ENCODE measurements around the gene TRHDE.

The TRHDE gene

DNA sequence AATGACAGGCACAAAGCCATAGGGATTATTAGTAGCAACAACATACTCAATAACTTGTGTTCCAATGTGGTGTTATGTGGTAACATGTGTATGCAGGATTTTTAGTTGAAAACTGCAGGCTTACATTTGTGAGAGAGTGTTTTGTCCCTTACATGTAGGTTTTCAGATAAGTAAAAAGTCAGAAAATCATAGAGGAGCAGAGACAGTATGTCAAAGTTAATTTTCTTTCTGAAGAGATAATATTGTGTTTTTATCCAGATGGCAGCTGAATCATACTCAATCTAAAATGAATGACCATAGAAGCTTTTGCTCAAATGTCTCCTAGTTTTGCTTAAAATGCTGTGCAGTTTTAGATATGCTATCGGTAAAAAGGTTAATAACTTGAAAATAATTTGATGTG is 277.0 kb downstream of the TRHDE start:
- ATAC-seq: no peak
- TF ChIP-seq, protein P1, sequence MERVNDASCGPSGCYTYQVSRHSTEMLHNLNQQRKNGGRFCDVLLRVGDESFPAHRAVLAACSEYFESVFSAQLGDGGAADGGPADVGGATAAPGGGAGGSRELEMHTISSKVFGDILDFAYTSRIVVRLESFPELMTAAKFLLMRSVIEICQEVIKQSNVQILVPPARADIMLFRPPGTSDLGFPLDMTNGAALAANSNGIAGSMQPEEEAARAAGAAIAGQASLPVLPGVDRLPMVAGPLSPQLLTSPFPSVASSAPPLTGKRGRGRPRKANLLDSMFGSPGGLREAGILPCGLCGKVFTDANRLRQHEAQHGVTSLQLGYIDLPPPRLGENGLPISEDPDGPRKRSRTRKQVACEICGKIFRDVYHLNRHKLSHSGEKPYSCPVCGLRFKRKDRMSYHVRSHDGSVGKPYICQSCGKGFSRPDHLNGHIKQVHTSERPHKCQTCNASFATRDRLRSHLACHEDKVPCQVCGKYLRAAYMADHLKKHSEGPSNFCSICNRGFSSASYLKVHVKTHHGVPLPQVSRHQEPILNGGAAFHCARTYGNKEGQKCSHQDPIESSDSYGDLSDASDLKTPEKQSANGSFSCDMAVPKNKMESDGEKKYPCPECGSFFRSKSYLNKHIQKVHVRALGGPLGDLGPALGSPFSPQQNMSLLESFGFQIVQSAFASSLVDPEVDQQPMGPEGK (CRISPR knock-in tag; IDR thresholded peaks at IDR 0.05; ENCODE audit: borderline replicate concordance): no peak
- no peak for TF ChIP-seq ZNF8 (CRISPR knock-in tag; IDR thresholded peaks at IDR 0.05)
- TF ChIP-seq, protein P2, sequence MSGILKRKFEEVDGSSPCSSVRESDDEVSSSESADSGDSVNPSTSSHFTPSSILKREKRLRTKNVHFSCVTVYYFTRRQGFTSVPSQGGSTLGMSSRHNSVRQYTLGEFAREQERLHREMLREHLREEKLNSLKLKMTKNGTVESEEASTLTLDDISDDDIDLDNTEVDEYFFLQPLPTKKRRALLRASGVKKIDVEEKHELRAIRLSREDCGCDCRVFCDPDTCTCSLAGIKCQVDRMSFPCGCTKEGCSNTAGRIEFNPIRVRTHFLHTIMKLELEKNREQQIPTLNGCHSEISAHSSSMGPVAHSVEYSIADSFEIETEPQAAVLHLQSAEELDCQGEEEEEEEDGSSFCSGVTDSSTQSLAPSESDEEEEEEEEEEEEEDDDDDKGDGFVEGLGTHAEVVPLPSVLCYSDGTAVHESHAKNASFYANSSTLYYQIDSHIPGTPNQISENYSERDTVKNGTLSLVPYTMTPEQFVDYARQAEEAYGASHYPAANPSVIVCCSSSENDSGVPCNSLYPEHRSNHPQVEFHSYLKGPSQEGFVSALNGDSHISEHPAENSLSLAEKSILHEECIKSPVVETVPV (CRISPR knock-in tag; IDR thresholded peaks at IDR 0.05): no peak
- TF ChIP-seq, protein P3, sequence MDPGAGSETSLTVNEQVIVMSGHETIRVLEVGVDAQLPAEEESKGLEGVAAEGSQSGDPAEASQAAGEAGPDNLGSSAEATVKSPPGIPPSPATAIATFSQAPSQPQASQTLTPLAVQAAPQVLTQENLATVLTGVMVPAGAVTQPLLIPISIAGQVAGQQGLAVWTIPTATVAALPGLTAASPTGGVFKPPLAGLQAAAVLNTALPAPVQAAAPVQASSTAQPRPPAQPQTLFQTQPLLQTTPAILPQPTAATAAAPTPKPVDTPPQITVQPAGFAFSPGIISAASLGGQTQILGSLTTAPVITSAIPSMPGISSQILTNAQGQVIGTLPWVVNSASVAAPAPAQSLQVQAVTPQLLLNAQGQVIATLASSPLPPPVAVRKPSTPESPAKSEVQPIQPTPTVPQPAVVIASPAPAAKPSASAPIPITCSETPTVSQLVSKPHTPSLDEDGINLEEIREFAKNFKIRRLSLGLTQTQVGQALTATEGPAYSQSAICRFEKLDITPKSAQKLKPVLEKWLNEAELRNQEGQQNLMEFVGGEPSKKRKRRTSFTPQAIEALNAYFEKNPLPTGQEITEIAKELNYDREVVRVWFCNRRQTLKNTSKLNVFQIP (CRISPR knock-in tag; IDR thresholded peaks at IDR 0.05; ENCODE audit: borderline replicate concordance, low read depth): no peak
- TF ChIP-seq ARNTL (CRISPR knock-in tag; IDR thresholded peaks at IDR 0.05; ENCODE audit: borderline replicate concordance, low read depth): no peak
- TF ChIP-seq ZNF70 (CRISPR knock-in tag; IDR thresholded peaks at IDR 0.05): no peak
- no peak for TF ChIP-seq BACH2 (CRISPR knock-in tag; IDR thresholded peaks at IDR 0.05; ENCODE audit: borderline replicate concordance)
- TF ChIP-seq ZFP3 (CRISPR knock-in tag; IDR thresholded peaks at IDR 0.05): no peak
- no peak for TF ChIP-seq ESRRG (CRISPR knock-in tag; IDR thresholded peaks at IDR 0.05)
- no peak for TF ChIP-seq OSR1 (CRISPR knock-in tag; IDR thresholded peaks at IDR 0.05)
- no peak for TF ChIP-seq ZFP30 (CRISPR knock-in tag; IDR thresholded peaks at IDR 0.05)
- no peak for TF ChIP-seq CSDC2 (CRISPR knock-in tag; IDR thresholded peaks at IDR 0.05)
- TF ChIP-seq PPARA (CRISPR knock-in tag; IDR thresholded peaks at IDR 0.05; ENCODE audit: borderline replicate concordance): no peak
- TF ChIP-seq SNAI2 (CRISPR knock-in tag; IDR thresholded peaks at IDR 0.05): no peak
- no peak for TF ChIP-seq GLIS3 (CRISPR knock-in tag; IDR thresholded peaks at IDR 0.05)

DNA sequence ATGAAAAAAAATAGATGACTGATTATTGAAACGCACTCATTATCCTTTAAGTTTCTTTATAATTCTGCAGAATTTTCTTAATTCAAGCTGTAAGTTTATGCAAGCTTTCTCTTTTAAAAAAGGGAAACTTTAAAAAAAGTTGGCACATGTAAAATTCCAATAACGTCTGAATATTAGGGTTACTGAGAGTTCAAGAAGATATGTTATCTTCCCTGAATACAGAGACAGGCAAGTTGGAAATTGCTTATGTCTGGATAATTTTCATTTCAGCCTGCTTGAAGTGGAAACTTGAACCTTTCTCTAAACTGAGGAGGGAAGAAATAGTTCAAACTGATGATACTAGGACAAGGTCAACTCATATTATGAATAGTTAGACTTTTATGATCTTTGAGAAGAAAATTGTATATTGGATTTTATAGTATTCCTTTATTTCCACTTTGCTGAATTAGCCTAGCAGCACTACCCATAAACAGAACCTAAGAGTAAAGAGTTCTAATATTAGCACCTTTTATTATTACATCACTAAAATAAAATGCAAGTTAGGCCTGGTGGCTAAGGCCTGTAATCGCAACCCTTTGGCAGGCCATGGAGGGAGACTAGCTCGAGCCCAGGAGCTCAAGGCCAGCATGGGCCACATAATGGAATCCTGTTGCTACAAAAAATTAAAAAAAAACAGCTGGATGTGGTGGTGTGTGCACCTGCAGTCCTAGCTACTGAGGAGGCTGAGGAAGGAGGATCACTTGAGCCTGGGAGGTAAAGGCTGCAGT is 288.0 kb downstream of the TRHDE start:
- TF ChIP-seq PPARA (CRISPR knock-in tag; IDR thresholded peaks at IDR 0.05; ENCODE audit: borderline replicate concordance) (no peak), SNAI2 (CRISPR knock-in tag; IDR thresholded peaks at IDR 0.05) (no peak), ZNF70 (CRISPR knock-in tag; IDR thresholded peaks at IDR 0.05) (no peak), TOX (CRISPR knock-in tag; IDR thresholded peaks at IDR 0.05; ENCODE audit: borderline replicate concordance) (no peak), GLIS3 (CRISPR knock-in tag; IDR thresholded peaks at IDR 0.05) (no peak), ZNF8 (CRISPR knock-in tag; IDR thresholded peaks at IDR 0.05) (no peak), ZFP3 (CRISPR knock-in tag; IDR thresholded peaks at IDR 0.05) (no peak), ZFP30 (CRISPR knock-in tag; IDR thresholded peaks at IDR 0.05) (no peak), TCF4 (CRISPR knock-in tag; IDR thresholded peaks at IDR 0.05; ENCODE audit: borderline replicate concordance) (no peak)
- TF ChIP-seq, protein P4, sequence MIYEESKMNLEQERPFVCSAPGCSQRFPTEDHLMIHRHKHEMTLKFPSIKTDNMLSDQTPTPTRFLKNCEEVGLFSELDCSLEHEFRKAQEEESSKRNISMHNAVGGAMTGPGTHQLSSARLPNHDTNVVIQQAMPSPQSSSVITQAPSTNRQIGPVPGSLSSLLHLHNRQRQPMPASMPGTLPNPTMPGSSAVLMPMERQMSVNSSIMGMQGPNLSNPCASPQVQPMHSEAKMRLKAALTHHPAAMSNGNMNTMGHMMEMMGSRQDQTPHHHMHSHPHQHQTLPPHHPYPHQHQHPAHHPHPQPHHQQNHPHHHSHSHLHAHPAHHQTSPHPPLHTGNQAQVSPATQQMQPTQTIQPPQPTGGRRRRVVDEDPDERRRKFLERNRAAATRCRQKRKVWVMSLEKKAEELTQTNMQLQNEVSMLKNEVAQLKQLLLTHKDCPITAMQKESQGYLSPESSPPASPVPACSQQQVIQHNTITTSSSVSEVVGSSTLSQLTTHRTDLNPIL (CRISPR knock-in tag; IDR thresholded peaks at IDR 0.05; ENCODE audit: low read depth): no peak
- TF ChIP-seq, protein P2 (CRISPR knock-in tag; IDR thresholded peaks at IDR 0.05): no peak
- ATAC-seq: no peak

DNA sequence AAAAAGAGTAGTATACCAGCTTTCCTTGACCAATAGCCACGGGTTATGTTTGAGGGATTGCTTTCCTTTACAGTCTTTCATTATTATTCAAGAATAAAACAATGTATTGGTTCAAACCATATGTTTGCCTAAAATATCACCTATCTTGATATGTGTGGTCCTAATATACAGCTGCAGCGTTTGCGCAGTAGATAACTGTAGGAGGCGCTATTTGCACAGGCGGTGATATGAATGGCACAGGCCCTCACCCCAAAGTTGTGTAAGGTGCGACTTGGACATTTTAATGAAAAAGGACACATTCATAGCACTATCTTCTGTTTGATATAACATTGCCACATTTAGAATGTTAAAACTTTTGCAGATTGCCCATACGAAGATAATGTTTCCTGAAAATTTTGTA is 298.4 kb downstream of the TRHDE start:
- no peak for ATAC-seq
- no peak for TF ChIP-seq ZNF70 (CRISPR knock-in tag; IDR thresholded peaks at IDR 0.05)
- TF ChIP-seq TOX (CRISPR knock-in tag; IDR thresholded peaks at IDR 0.05; ENCODE audit: borderline replicate concordance): no peak
- TF ChIP-seq ZFP30 (CRISPR knock-in tag; IDR thresholded peaks at IDR 0.05): no peak
- TF ChIP-seq ZFP3 (CRISPR knock-in tag; IDR thresholded peaks at IDR 0.05): no peak
- TF ChIP-seq SNAI2 (CRISPR knock-in tag; IDR thresholded peaks at IDR 0.05): no peak
- TF ChIP-seq, protein P1 (CRISPR knock-in tag; IDR thresholded peaks at IDR 0.05; ENCODE audit: borderline replicate concordance): no peak
- TF ChIP-seq PPARA (CRISPR knock-in tag; IDR thresholded peaks at IDR 0.05; ENCODE audit: borderline replicate concordance): no peak
- TF ChIP-seq, protein P3 (CRISPR knock-in tag; IDR thresholded peaks at IDR 0.05; ENCODE audit: borderline replicate concordance, low read depth): no peak
- TF ChIP-seq, protein P5, sequence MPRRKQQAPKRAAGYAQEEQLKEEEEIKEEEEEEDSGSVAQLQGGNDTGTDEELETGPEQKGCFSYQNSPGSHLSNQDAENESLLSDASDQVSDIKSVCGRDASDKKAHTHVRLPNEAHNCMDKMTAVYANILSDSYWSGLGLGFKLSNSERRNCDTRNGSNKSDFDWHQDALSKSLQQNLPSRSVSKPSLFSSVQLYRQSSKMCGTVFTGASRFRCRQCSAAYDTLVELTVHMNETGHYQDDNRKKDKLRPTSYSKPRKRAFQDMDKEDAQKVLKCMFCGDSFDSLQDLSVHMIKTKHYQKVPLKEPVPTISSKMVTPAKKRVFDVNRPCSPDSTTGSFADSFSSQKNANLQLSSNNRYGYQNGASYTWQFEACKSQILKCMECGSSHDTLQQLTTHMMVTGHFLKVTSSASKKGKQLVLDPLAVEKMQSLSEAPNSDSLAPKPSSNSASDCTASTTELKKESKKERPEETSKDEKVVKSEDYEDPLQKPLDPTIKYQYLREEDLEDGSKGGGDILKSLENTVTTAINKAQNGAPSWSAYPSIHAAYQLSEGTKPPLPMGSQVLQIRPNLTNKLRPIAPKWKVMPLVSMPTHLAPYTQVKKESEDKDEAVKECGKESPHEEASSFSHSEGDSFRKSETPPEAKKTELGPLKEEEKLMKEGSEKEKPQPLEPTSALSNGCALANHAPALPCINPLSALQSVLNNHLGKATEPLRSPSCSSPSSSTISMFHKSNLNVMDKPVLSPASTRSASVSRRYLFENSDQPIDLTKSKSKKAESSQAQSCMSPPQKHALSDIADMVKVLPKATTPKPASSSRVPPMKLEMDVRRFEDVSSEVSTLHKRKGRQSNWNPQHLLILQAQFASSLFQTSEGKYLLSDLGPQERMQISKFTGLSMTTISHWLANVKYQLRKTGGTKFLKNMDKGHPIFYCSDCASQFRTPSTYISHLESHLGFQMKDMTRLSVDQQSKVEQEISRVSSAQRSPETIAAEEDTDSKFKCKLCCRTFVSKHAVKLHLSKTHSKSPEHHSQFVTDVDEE (CRISPR knock-in tag; IDR thresholded peaks at IDR 0.05): no peak
- no peak for TF ChIP-seq RARB (CRISPR knock-in tag; IDR thresholded peaks at IDR 0.05)
- no peak for TF ChIP-seq CSDC2 (CRISPR knock-in tag; IDR thresholded peaks at IDR 0.05)
- no peak for TF ChIP-seq ZC3H10 (CRISPR knock-in tag; IDR thresholded peaks at IDR 0.05)
- TF ChIP-seq GLIS3 (CRISPR knock-in tag; IDR thresholded peaks at IDR 0.05): no peak
